Natural killer cell (primary cell): ENCODE data around the gene SF3B3. TPM values are rescaled to one million over a fixed set of nuclear protein-coding genes. Genes with fewer than 3 reads are reported as not detected.
"Not testable (repeated sequence)": the region's sequence is repeated elsewhere in the genome, so short reads cannot be mapped to it uniquely, and the experiment has no call there.

Experiments used
- ATAC-seq, 3 donors: fragments of 150-1000 bp in 2 of 3; fragments of 200-7000 bp in 1 of 3; cut with Tn5 transposase; 1 replicate in 1 of 3; 2 replicates in 2 of 3; pipeline ENCODE4 v1.10.0; 2021; ENCODE audit warnings: mild to moderate bottlenecking in 2 of 3, moderate library complexity in 2 of 3
- DNase-seq, 2 donors: peaks; one replicate each; pipeline versions ENCODE4 v3.0.0 to v3.0.0-alpha.2; 2013 to 2021; ENCODE audit warnings: mixed read lengths in 1 of 2
- H3K27ac ChIP-seq: one replicate; pipeline ENCODE4 v1.5.1; 2013; ENCODE audit warnings: mild to moderate bottlenecking, low read length
- H3K27me3 ChIP-seq: one replicate; pipeline ENCODE4 v1.6.1; 2013; ENCODE audit warnings: low read length; ENCODE audit not compliant: control insufficient read depth, insufficient read depth
- H3K36me3 ChIP-seq: one replicate; pipeline ENCODE4 v1.6.1; 2013; ENCODE audit warnings: low read length; ENCODE audit not compliant: control insufficient read depth, insufficient read depth
- H3K4me1 ChIP-seq: one replicate; pipeline ENCODE4 v1.6.1; 2013; ENCODE audit warnings: low read length; ENCODE audit not compliant: control insufficient read depth, insufficient read depth
- H3K4me3 ChIP-seq: one replicate; pipeline ENCODE4 v1.5.1; 2013; ENCODE audit warnings: low read length
- H3K9me3 ChIP-seq: one replicate; pipeline ENCODE4 v1.6.1; 2013; ENCODE audit warnings: low read length; ENCODE audit not compliant: control insufficient read depth, insufficient read depth
- H3K27ac Mint-ChIP-seq, 2 donors: one replicate each; pipeline ENCODE4 v1.8.0; 2022; ENCODE audit warnings: mild to moderate bottlenecking in 2 of 2, mixed read lengths in 2 of 2, moderate library complexity in 1 of 2
- H3K27me3 Mint-ChIP-seq, 2 donors: one replicate each; pipeline ENCODE4 v1.8.0; 2022; ENCODE audit warnings: low read depth in 2 of 2, mixed read lengths in 2 of 2
- H3K36me3 Mint-ChIP-seq: one replicate; pipeline ENCODE4 v1.8.0; 2022; ENCODE audit warnings: mixed read lengths
- H3K4me1 Mint-ChIP-seq, 2 donors: one replicate each; pipeline ENCODE4 v1.8.0; 2022; ENCODE audit warnings: mixed read lengths in 2 of 2
- H3K4me3 Mint-ChIP-seq: one replicate; pipeline ENCODE4 v1.8.0; 2022; ENCODE audit warnings: mild to moderate bottlenecking, moderate library complexity, mixed read lengths
- H3K9me3 Mint-ChIP-seq, 2 donors: one replicate each; pipeline ENCODE4 v1.8.0; 2022; ENCODE audit warnings: mixed read lengths in 2 of 2
- CTCF ChIP-seq: fragments of 200-600 bp; IDR thresholded peaks from one replicate; pipeline ENCODE4 v1.8.0; 2022; ENCODE audit warnings: antibody characterized with exemption
- WGBS: methylation state at CpG from one replicate; pipeline ENCODE4 v1.1.7; 2013; ENCODE audit warnings: missing lambda C conversion rate; ENCODE audit not compliant: insufficient coverage; 5-methylcytosine and 5-hydroxymethylcytosine counted together
- intact Hi-C: fragments of 100-400 bp; cut with micrococcal nuclease; formaldehyde crosslinking; loops from one replicate; pipeline ENCODE4 v1.14.2; 2022
- total RNA-seq, 4 donors: library from RNA; stranded (reverse); fragments of 120-200 nt in 1 of 4; gene quantifications; one replicate each; pipeline versions ENCODE4 v1.2.3 to v1.2.4, GENCODE V29; 2013 to 2022

The SF3B3 gene
- total RNA-seq, 3 donors from 2014 or later (not counting 1 experiment from before 2014, with no cell fraction given): 164 to 220 (median 173) TPM

DNA sequence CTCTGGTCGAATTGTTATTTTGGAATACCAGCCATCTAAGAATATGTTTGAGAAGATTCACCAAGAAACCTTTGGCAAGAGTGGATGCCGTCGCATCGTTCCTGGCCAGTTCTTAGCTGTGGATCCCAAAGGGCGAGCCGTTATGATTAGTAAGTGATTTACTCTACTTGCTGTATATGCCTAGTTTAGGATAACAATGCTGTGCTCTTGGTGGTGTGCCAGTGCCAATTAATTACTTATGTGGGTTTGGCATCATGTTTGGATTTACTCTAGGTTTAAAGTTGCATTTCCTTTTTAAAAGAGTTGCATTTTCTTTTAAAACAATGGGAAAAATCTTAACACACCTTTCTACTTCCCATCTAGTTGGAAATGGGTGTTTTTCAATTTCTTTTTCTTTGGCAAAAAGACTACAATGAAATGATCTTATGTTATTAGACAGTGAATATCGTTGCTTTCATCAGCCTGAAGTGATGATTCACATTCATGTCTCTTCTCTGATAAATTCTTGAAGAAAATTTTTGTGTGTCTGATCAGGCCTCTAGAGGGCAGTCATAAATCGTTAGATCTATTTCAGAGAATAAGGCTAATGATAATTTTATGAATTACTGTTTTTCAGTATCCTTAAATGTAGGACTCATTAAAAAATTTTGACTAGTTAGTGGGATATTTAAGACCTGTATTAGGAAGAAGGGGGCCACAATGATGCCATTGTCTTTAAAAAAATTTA lies 5.6 kb downstream of the SF3B3 start:
- peaks cover 30 to 38% of the 10 kb centered on the region in 2 donors for H3K4me1 Mint-ChIP-seq
- no peaks in the 10 kb centered on the region for H3K9me3 Mint-ChIP-seq
- no peak for TF ChIP-seq CTCF
- Histone ChIP-seq H3K27ac (no peak overlapping the region), H3K36me3 (peaks cover 63% of the 10 kb centered on the region), H3K4me3 (no peak overlapping the region), H3K4me1 (peaks cover 17% of the 10 kb centered on the region), H3K27me3 (no peaks in the 10 kb centered on the region), H3K9me3 (no peaks in the 10 kb centered on the region)
- peak overlapping the region; percentile 70 to 74 for H3K27ac Mint-ChIP-seq
- peak overlapping the region; percentile 28 for H3K4me3 Mint-ChIP-seq
- H3K36me3 Mint-ChIP-seq: peaks cover 11% of the 10 kb centered on the region
- ATAC-seq (peak in 1 of 3 donors; percentile 51), DNase-seq (peak in 1 of 2 donors; percentile 62)
- no peaks in the 10 kb centered on the region for H3K27me3 Mint-ChIP-seq
- intact Hi-C loops: no loop called here
- 84% methylated on average over 8 of the region's 8 CpGs for WGBS

- H3K27ac ChIP-seq, H3K27me3 ChIP-seq, intact Hi-C loops, H3K9me3 Mint-ChIP-seq, H3K4me3 Mint-ChIP-seq, H3K9me3 ChIP-seq, H3K27ac Mint-ChIP-seq, H3K4me3 ChIP-seq, ATAC-seq, H3K27me3 Mint-ChIP-seq, DNase-seq: not testable (repeated sequence)
- WGBS: 100% methylated on average over 1 of the region's 7 CpGs
- H3K36me3 Mint-ChIP-seq: peaks cover 12% of the 10 kb centered on the region
- H3K4me1 ChIP-seq: peaks cover 14% of the 10 kb centered on the region
- H3K36me3 ChIP-seq: peaks cover 67% of the 10 kb centered on the region
- peaks cover 27 to 34% of the 10 kb centered on the region in 2 donors for H3K4me1 Mint-ChIP-seq
Observed at GRCh38 chr16:70529954-70530353, 6.3 kb downstream of the SF3B3 start.

GRCh38 chr16:70534971-70535370 lies 11.4 kb downstream of the SF3B3 start:
- H3K9me3 Mint-ChIP-seq: no peaks in the 10 kb centered on the region
- no peaks in the 10 kb centered on the region for H3K27me3 Mint-ChIP-seq
- Histone ChIP-seq H3K9me3 (no peaks in the 10 kb centered on the region), H3K4me1 (no peaks in the 10 kb centered on the region), H3K27me3 (no peaks in the 10 kb centered on the region), H3K27ac (no peak overlapping the region), H3K4me3 (no peak overlapping the region), H3K36me3 (peaks cover 89% of the 10 kb centered on the region)
- ATAC-seq (no peak), DNase-seq (no peak)
- intact Hi-C loops: no loop called here
- no peak for TF ChIP-seq CTCF
- peaks cover 5 to 11% of the 10 kb centered on the region in 2 donors for H3K4me1 Mint-ChIP-seq
- H3K4me3 Mint-ChIP-seq: no peak overlapping the region
- WGBS: 100% methylated on average over 1 of the region's 2 CpGs
- H3K27ac Mint-ChIP-seq: peak overlapping the region; percentile 42 to 45
- H3K36me3 Mint-ChIP-seq: peaks cover 31% of the 10 kb centered on the region

DNA sequence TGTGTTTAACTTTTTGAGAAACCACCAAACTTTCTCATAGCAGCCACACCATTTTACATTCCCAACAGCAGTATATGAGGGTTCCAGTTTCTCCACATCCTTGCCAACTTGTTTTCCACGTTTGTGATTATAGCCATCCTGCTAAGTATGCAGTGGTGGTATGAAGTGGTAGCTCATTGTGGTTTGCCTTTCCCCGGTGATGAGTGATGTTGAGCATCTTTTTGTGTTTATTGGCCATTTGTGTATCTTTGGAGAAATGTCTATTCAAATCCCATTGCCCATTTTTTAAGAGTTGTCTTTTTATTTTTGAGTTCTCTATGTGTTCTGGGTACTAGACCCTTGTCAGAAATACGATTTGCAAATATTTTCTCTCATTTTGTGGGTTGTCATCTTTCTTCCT lies 17.4 kb downstream of the SF3B3 start:
- H3K27ac Mint-ChIP-seq: no peak overlapping the region
- no peak for ATAC-seq
- Histone ChIP-seq H3K27ac (no peak overlapping the region), H3K9me3 (no peaks in the 10 kb centered on the region), H3K27me3 (no peaks in the 10 kb centered on the region), H3K4me1 (no peaks in the 10 kb centered on the region), H3K4me3 (no peak overlapping the region), H3K36me3 (peaks cover 87% of the 10 kb centered on the region)
- TF ChIP-seq CTCF: no peak
- H3K36me3 Mint-ChIP-seq: peaks cover 20% of the 10 kb centered on the region
- DNase-seq: no peak
- intact Hi-C loops: no loop called here
- H3K4me3 Mint-ChIP-seq: no peak overlapping the region
- WGBS: 68% methylated on average over 2 of the region's 3 CpGs
- H3K27me3 Mint-ChIP-seq: no peaks in the 10 kb centered on the region
- H3K9me3 Mint-ChIP-seq: no peaks in the 10 kb centered on the region
- peaks cover 5 to 6% of the 10 kb centered on the region in 2 donors for H3K4me1 Mint-ChIP-seq
